GM23248 (cell line): ENCODE results near the gene GPR68. TPM values are rescaled to one million over a fixed set of nuclear protein-coding genes. Genes with fewer than 3 reads are reported as not detected.

ENCODE experiments used
- DNase-seq: peaks from one replicate; pipeline ENCODE4 v3.0.0-alpha.2; 2015
- H2AFZ ChIP-seq: fragments of 200-600 bp; sonication (generic); 2 replicates; pipeline ENCODE4 v1.6.1; 2016; ENCODE audit warnings: antibody characterized with exemption
- H3F3A ChIP-seq: fragments of 200-600 bp; sonication (generic); 2 replicates; pipeline ENCODE4 v1.6.1; 2016; ENCODE audit warnings: mild to moderate bottlenecking, antibody characterized with exemption, mixed run types; ENCODE audit not compliant: insufficient read depth
- H3K27ac ChIP-seq: fragments of 200-600 bp; sonication (generic); 2 replicates; pipeline ENCODE4 v1.5.1; 2016; ENCODE audit warnings: mild to moderate bottlenecking
- H3K27me3 ChIP-seq: fragments of 200-600 bp; sonication (generic); replicated peaks from 2 replicates; pipeline ENCODE4 v1.6.1; 2016; ENCODE audit warnings: mild to moderate bottlenecking; ENCODE audit not compliant: insufficient read depth
- H3K36me3 ChIP-seq: fragments of 200-600 bp; sonication (generic); 2 replicates; pipeline ENCODE4 v1.6.1; 2016; ENCODE audit warnings: low read depth, mild to moderate bottlenecking
- H3K4me1 ChIP-seq: fragments of 200-600 bp; sonication (generic); 2 replicates; pipeline ENCODE4 v1.6.1; 2016; ENCODE audit warnings: mild to moderate bottlenecking; ENCODE audit not compliant: insufficient read depth
- H3K4me2 ChIP-seq: fragments of 200-600 bp; sonication (generic); one replicate; pipeline ENCODE4 v1.6.1; 2016; ENCODE audit warnings: mild to moderate bottlenecking; ENCODE audit not compliant: unreplicated experiment
- H3K4me3 ChIP-seq: fragments of 200-600 bp; sonication (generic); 2 replicates; pipeline ENCODE4 v1.5.1; 2016; ENCODE audit warnings: mild to moderate bottlenecking
- H3K79me2 ChIP-seq: fragments of 200-600 bp; sonication (generic); 2 replicates; pipeline ENCODE4 v1.6.1; 2016; ENCODE audit warnings: mild to moderate bottlenecking; ENCODE audit not compliant: insufficient read depth
- H3K9ac ChIP-seq: fragments of 200-600 bp; sonication (generic); 2 replicates; pipeline ENCODE4 v1.6.1; 2016; ENCODE audit warnings: mild to moderate bottlenecking
- H3K9me2 ChIP-seq: fragments of 200-600 bp; sonication (generic); 2 replicates; pipeline ENCODE4 v1.6.1; 2016; ENCODE audit warnings: mixed run types, mild to moderate bottlenecking, moderate library complexity; ENCODE audit not compliant: insufficient read depth
- H3K9me3 ChIP-seq: fragments of 200-600 bp; sonication (generic); one replicate; pipeline ENCODE4 v1.6.1; 2017; ENCODE audit warnings: low read depth
- H4K20me1 ChIP-seq: fragments of 200-600 bp; sonication (generic); 2 replicates; pipeline ENCODE4 v1.6.0; 2016; ENCODE audit not compliant: insufficient read depth
- EZH2 ChIP-seq: fragments of 200-600 bp; sonication (generic); IDR thresholded peaks from 2 replicates; pipeline ENCODE4 v1.6.1; 2018; ENCODE audit warnings: antibody characterized with exemption, mild to moderate bottlenecking; ENCODE audit not compliant: insufficient read depth, poor library complexity, severe bottlenecking
- EZH2phosphoT487 ChIP-seq: fragments of 200-600 bp; sonication (generic); IDR thresholded peaks from 2 replicates; pipeline ENCODE4 v1.6.1; 2018; ENCODE audit warnings: antibody characterized with exemption, moderate library complexity, mild to moderate bottlenecking, low read depth; ENCODE audit not compliant: insufficient read depth
- WGBS, 2 experiments: methylation state at CpG; one replicate each; pipeline ENCODE4 v1.1.6; 2015 to 2017; ENCODE audit warnings: low lambda C conversion rate in 2 of 2, low coverage in 1 of 2; ENCODE audit errors: missing lambda C conversion rate in 2 of 2; 5-methylcytosine and 5-hydroxymethylcytosine counted together
- in situ Hi-C: fragments of 300-500 bp; cut with MboI; formaldehyde crosslinking; loops from 2 replicates; pipeline ENCODE4 v1.15.0; 2020
- polyA plus RNA-seq: library from polyadenylated mRNA; unstranded; fragments of >200 nt; fragmentation: Nextera tagmentation; extraction: Ambion mirVana; gene quantifications from 2 replicates; pipeline ENCODE4 v1.2.1, GENCODE V29; 2016
- total RNA-seq: library from RNA; depleted of rRNA; stranded (reverse); fragments of >200 nt; shearing (Covaris generic); gene quantifications from 2 replicates; pipeline ENCODE4 v1.2.3, GENCODE V29; 2014

Gene GPR68
- total and polyA plus RNA-seq, 2 experiments from 2014 or later = 5.1 to 8.6 TPM

GRCh38 chr14:91256661-91257060 is 12.2 kb upstream of the GPR68 start:
- H3K4me2 ChIP-seq = no peak overlapping the region
- in situ Hi-C loops = no loop called here

GRCh38 chr14:91255026-91255695 is 10.7 kb upstream of the GPR68 start:
- no peak for TF ChIP-seq EZH2
- TF ChIP-seq EZH2phosphoT487 = no peak
- Histone ChIP-seq H3K9me3 (no peaks in the 10 kb centered on the region), H3K79me2 (no peaks in the 10 kb centered on the region), H3K4me2 (no peak overlapping the region), H3F3A (peaks cover 49% of the 10 kb centered on the region), H3K27me3 (no peaks in the 10 kb centered on the region), H3K27ac (no peak overlapping the region), H2AFZ (no peak overlapping the region), H3K4me1 (peaks cover 24% of the 10 kb centered on the region), H3K36me3 (no peaks in the 10 kb centered on the region), H3K9ac (no peak overlapping the region), H3K9me2 (no peaks in the 10 kb centered on the region), H4K20me1 (no peaks in the 10 kb centered on the region), H3K4me3 (no peak overlapping the region)
- in situ Hi-C loops = no loop called here
- WGBS, 2 experiments = 77 to 78% methylated on average over 9 of the region's 9 CpGs
- DNase-seq = peak; percentile 30

More at GRCh38 chr14:91256661-91257060, 12.2 kb upstream of the GPR68 start:
- Histone ChIP-seq H3F3A (peaks cover 34% of the 10 kb centered on the region), H3K9ac (no peak overlapping the region), H2AFZ (no peak overlapping the region), H3K36me3 (no peaks in the 10 kb centered on the region), H3K9me3 (no peaks in the 10 kb centered on the region), H3K4me1 (peaks cover 11% of the 10 kb centered on the region; the same call in 1 of the 2 replicates), H3K79me2 (no peaks in the 10 kb centered on the region), H3K4me3 (no peak overlapping the region), H3K27me3 (no peaks in the 10 kb centered on the region), H3K27ac (no peak overlapping the region), H4K20me1 (no peaks in the 10 kb centered on the region), H3K9me2 (no peaks in the 10 kb centered on the region)
- DNase-seq = peak; percentile 32
- TF ChIP-seq EZH2phosphoT487 (no peak), EZH2 (no peak)
- WGBS, 2 experiments = 96% methylated on average over 1 of the region's 1 CpG

- Histone ChIP-seq H3K9me2 (no peaks in the 10 kb centered on the region), H3K79me2 (no peaks in the 10 kb centered on the region), H3K4me1 (peaks cover 25% of the 10 kb centered on the region), H3K4me2 (no peak overlapping the region), H3K9ac (no peak overlapping the region), H3K4me3 (no peak overlapping the region), H3K36me3 (no peaks in the 10 kb centered on the region), H3K9me3 (no peaks in the 10 kb centered on the region), H4K20me1 (no peaks in the 10 kb centered on the region), H3K27ac (no peak overlapping the region), H2AFZ (no peak overlapping the region), H3K27me3 (no peaks in the 10 kb centered on the region), H3F3A (peaks cover 53% of the 10 kb centered on the region)
- 86 to 90% methylated on average over 3 of the region's 3 CpGs for WGBS, 2 experiments
- in situ Hi-C loops = no loop called here
- no peak for TF ChIP-seq EZH2
- no peak for TF ChIP-seq EZH2phosphoT487
- DNase-seq = no peak
Measured at GRCh38 chr14:91254461-91254860, 10.0 kb upstream of the GPR68 start.

GRCh38 chr14:91253795-91254323 is 9.4 kb upstream of the GPR68 start:
- Histone ChIP-seq H3K27me3 (no peaks in the 10 kb centered on the region), H3K9ac (peak overlapping the region; percentile 78), H3K9me3 (no peaks in the 10 kb centered on the region), H2AFZ (peak overlapping the region; percentile 79), H3K4me3 (peak overlapping the region; percentile 76), H3K27ac (no peak overlapping the region), H3K79me2 (no peaks in the 10 kb centered on the region), H3K4me1 (peaks cover 25% of the 10 kb centered on the region), H3K9me2 (no peaks in the 10 kb centered on the region), H3K4me2 (peak overlapping the region; percentile 79), H4K20me1 (no peaks in the 10 kb centered on the region), H3F3A (peaks cover 52% of the 10 kb centered on the region), H3K36me3 (no peaks in the 10 kb centered on the region)
- no peak for DNase-seq
- in situ Hi-C loops = no loop called here
- 63 to 78% methylated on average over 15 to 16 of the region's 20 CpGs for WGBS, 2 experiments
- TF ChIP-seq EZH2phosphoT487 = no peak
- no peak for TF ChIP-seq EZH2
